ENCODE measurements around the gene ZNF687.

DNA sequence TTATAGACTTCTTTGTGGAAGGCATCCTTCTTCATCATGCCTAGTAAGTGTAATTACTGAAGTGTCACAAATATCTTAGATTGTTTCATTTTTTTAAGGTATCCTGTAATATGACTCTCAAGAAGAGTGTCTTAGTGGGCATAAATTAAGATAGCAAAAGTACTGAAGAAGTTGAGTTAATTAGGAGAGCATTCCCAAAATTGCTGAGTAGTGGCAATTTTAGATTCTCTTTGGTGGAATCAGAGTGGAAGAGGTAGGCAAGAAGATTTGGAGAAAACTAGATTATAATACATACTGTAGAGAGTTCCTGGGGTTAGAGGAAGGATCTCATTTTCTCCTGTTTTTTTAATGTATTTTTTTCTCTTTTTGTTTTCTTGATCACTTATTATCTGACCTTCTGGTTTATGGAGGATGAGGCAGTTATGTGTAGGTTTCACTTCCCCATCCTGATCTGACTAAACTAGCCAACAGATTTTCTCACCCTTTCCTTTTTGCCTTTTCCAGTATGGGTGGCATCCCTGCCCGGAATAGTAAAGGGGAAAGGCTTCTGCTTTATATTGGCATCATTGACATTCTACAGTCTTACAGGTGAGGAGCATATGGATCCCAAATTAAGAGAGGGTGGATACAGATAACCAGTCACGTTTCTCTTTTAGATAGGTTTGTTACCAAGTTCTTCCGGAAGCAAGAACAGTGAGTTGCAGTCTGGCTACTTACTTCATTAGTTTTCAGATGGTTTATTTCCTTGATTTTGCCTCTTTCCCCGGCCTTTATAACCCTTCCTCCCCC, 44.2 kb upstream of the ZNF687 start:
- TF ChIP-seq CTCF (IDR thresholded peaks at IDR 0.05; ENCODE audit: borderline replicate concordance, extremely low read depth, low read length, poor library complexity, severe bottlenecking) (no peak), EZH2 (IDR thresholded peaks at IDR 0.05; ENCODE audit: borderline replicate concordance, low read depth, low read length, severe bottlenecking) (no peak)
